WTC11 (cell line): ENCODE results near the gene RNF2. TPM values are rescaled to one million over a fixed set of nuclear protein-coding genes. Genes with fewer than 3 reads are reported as not detected.
"Not testable (repeated sequence)": the region's sequence is repeated elsewhere in the genome, so short reads cannot be mapped to it uniquely, and the experiment has no call there.

Source experiments
- ATAC-seq: fragments of 200-7000 bp; cut with Tn5 transposase; 2 replicates; pipeline ENCODE4 v1.10.0; 2021; ENCODE audit warnings: mild to moderate bottlenecking, moderate library complexity
- CTCF ChIA-PET: fragments of 300-600 bp; sonication (Branson Sonifier 250); formaldehyde crosslinking; loops from one replicate; lab custom pipeline; 2021; ENCODE audit warnings: antibody characterized with exemption; lab: Charles Lee
- POLR2A ChIA-PET: fragments of 350-600 bp; sonication (Branson Sonifier 250); formaldehyde crosslinking; loops from one replicate; lab custom pipeline; 2021; ENCODE audit warnings: antibody characterized with exemption; lab: Charles Lee
- DNase-seq: peaks from one replicate; pipeline ENCODE4 v3.0.0; 2021; ENCODE audit warnings: low spot score
- H3K27ac Mint-ChIP-seq: 2 replicates; pipeline ENCODE4 v1.8.0; 2021; ENCODE audit warnings: mixed read lengths
- H3K27me3 Mint-ChIP-seq: 2 replicates; pipeline ENCODE4 v1.8.0; 2021; ENCODE audit warnings: low read depth, mild to moderate bottlenecking, moderate library complexity, mixed read lengths
- H3K36me3 Mint-ChIP-seq: 2 replicates; pipeline ENCODE4 v1.8.0; 2021; ENCODE audit warnings: mixed read lengths
- H3K4me1 Mint-ChIP-seq: 2 replicates; pipeline ENCODE4 v1.8.0; 2022; ENCODE audit warnings: mixed read lengths
- H3K4me3 Mint-ChIP-seq: 2 replicates; pipeline ENCODE4 v1.8.0; 2021; ENCODE audit warnings: mild to moderate bottlenecking, moderate library complexity, mixed read lengths
- H3K9me3 Mint-ChIP-seq: 2 replicates; pipeline ENCODE4 v1.8.0; 2021; ENCODE audit warnings: mixed read lengths
- GRHL2 ChIP-seq: fragments of 250-450 bp; sonication (Bioruptor Pico); IDR thresholded peaks from 2 replicates; pipeline ENCODE4 v1.8.0; 2022; ENCODE audit warnings: mild to moderate bottlenecking, moderate library complexity; ENCODE audit not compliant: insufficient replicate concordance, severe bottlenecking
- JAZF1 ChIP-seq: fragments of 250-450 bp; sonication (Bioruptor Pico); IDR thresholded peaks from 2 replicates; pipeline ENCODE4 v1.9.0; 2021; ENCODE audit warnings: moderate library complexity, mild to moderate bottlenecking, inconsistent platforms
- JUN ChIP-seq: sonication (generic); formaldehyde crosslinking; IDR thresholded peaks from 2 replicates; pipeline ENCODE4 v1.8.0; 2023; ENCODE audit warnings: mild to moderate bottlenecking, missing genetic modification reagents
- MAX ChIP-seq: sonication (generic); formaldehyde crosslinking; IDR thresholded peaks from 2 replicates; pipeline ENCODE4 v1.8.0; 2022; ENCODE audit warnings: mild to moderate bottlenecking, missing genetic modification reagents
- MYBL2 ChIP-seq: sonication (generic); formaldehyde crosslinking; IDR thresholded peaks from 2 replicates; pipeline ENCODE4 v1.8.1; 2023; ENCODE audit warnings: mild to moderate bottlenecking, moderate library complexity, missing genetic modification reagents
- OVOL2 ChIP-seq: fragments of 250-450 bp; sonication (Bioruptor Pico); IDR thresholded peaks from 2 replicates; pipeline ENCODE4 v1.9.0; 2021; ENCODE audit warnings: mild to moderate bottlenecking, borderline replicate concordance
- SOX15 ChIP-seq: fragments of 250-450 bp; sonication (Bioruptor Pico); IDR thresholded peaks from 2 replicates; pipeline ENCODE4 v1.9.0; 2021; ENCODE audit warnings: mild to moderate bottlenecking
- TP53 ChIP-seq: sonication (generic); formaldehyde crosslinking; IDR thresholded peaks from 2 replicates; pipeline ENCODE4 v1.8.1; 2023; ENCODE audit warnings: mild to moderate bottlenecking, missing genetic modification reagents
- total RNA-seq: library from RNA; stranded (reverse); gene quantifications from 3 replicates; pipeline ENCODE4 v1.2.3, GENCODE V29; 2021
- TF ChIP-seq, protein P1 (sequence below): fragments of 250-450 bp; sonication (Bioruptor Pico); conservative IDR thresholded peaks from 2 replicates; pipeline ENCODE4 v1.9.0; 2021; ENCODE audit warnings: mild to moderate bottlenecking
- TF ChIP-seq, protein P2 (sequence below): fragments of 250-450 bp; sonication (Bioruptor Pico); IDR thresholded peaks from 2 replicates; pipeline ENCODE4 v1.9.0; 2021; ENCODE audit warnings: mild to moderate bottlenecking
- TF ChIP-seq, protein P3 (sequence below): sonication (generic); formaldehyde crosslinking; IDR thresholded peaks from 2 replicates; pipeline ENCODE4 v1.8.0; 2022; ENCODE audit warnings: missing genetic modification reagents

RNF2 gene
- total RNA-seq, 1 experiment from 2014 or later, result 37.3 TPM

DNA sequence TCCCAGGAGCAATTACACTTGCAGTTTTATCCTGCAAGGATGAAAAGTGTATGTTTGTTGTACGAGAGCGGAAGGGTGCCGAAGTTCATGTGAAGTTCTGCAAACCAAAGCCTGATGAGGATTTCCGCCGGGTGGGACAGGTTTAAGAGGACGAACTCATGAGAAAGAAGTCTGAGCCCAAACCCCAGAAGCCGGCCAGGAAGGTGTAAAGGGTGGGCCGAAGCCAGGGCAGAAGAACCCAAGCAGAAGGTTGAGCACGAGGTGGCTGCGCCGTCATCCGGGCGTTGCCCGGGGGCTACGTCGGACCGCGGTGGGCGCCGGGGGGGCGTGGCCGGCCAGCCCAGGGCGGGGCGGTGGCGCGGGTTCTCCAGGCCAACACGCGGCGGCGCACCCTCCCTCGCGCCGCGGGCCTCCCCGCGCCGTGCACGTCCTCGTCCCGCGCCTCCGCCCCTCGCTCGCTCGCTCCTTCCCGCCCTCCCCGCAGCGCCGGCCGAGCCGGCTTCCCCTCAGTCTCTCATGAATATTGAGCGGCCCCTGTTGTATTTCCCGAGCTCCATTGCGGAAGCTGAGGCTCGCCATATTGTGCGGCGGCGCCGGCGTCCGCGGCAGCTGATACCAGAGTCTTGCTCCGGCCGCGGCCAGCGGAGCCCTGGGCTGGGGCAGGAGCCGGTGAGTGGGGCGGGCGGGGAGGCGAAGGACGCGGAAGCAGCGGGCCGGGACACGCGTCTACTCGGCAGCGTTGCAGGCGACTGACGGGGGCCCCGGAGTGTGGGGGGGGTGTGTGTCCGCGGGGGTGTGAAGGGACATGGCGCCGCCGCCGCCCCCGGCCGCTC, at the start of gene RNF2 (continued):
- TF ChIP-seq, protein P1, sequence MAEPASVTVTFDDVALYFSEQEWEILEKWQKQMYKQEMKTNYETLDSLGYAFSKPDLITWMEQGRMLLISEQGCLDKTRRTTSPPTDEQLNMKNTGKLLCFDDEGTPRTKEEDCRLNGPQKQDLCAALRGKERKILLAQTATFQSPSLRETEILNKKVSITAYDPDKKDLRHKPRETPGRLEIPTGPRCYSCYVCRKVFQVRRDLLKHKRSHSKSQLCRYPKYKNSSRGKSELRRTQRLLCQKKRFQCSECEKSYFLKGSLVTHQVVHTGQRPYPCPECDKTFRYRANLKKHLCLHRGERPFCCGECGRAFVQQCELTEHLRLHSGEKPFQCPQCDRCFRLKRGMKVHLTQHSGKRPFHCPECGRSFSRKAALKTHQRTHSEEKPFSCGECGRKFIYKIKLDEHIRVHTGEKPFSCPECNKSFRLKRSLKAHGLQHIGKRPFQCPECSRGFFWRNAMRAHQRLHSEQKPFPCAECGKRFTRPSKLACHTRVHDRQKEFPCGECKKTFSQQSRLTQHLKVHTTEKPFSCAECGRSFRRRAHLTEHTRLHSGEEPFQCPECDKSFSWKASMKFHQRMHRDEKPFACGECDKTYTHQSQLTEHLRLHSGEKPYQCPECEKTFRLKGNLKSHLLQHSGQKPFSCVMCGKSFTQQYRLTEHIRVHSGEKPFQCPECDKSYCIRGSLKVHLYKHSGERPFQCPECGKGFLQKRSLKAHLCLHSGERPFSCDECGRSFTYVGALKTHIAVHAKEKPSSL (CRISPR knock-in tag), result no peak
- no peak for TF ChIP-seq GRHL2 (CRISPR knock-in tag)
- no peak for TF ChIP-seq JAZF1
- TF ChIP-seq OVOL2, result no peak
- TF ChIP-seq, protein P2, sequence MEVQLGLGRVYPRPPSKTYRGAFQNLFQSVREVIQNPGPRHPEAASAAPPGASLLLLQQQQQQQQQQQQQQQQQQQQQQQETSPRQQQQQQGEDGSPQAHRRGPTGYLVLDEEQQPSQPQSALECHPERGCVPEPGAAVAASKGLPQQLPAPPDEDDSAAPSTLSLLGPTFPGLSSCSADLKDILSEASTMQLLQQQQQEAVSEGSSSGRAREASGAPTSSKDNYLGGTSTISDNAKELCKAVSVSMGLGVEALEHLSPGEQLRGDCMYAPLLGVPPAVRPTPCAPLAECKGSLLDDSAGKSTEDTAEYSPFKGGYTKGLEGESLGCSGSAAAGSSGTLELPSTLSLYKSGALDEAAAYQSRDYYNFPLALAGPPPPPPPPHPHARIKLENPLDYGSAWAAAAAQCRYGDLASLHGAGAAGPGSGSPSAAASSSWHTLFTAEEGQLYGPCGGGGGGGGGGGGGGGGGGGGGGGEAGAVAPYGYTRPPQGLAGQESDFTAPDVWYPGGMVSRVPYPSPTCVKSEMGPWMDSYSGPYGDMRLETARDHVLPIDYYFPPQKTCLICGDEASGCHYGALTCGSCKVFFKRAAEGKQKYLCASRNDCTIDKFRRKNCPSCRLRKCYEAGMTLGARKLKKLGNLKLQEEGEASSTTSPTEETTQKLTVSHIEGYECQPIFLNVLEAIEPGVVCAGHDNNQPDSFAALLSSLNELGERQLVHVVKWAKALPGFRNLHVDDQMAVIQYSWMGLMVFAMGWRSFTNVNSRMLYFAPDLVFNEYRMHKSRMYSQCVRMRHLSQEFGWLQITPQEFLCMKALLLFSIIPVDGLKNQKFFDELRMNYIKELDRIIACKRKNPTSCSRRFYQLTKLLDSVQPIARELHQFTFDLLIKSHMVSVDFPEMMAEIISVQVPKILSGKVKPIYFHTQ, result no peak
- TF ChIP-seq TP53 (CRISPR knock-in tag), result peak; percentile 90; the same call in 1 of the 2 replicates
- TF ChIP-seq MAX (CRISPR knock-in tag), result peak; percentile 96
- TF ChIP-seq SOX15 (CRISPR knock-in tag), result no peak
- TF ChIP-seq, protein P3, sequence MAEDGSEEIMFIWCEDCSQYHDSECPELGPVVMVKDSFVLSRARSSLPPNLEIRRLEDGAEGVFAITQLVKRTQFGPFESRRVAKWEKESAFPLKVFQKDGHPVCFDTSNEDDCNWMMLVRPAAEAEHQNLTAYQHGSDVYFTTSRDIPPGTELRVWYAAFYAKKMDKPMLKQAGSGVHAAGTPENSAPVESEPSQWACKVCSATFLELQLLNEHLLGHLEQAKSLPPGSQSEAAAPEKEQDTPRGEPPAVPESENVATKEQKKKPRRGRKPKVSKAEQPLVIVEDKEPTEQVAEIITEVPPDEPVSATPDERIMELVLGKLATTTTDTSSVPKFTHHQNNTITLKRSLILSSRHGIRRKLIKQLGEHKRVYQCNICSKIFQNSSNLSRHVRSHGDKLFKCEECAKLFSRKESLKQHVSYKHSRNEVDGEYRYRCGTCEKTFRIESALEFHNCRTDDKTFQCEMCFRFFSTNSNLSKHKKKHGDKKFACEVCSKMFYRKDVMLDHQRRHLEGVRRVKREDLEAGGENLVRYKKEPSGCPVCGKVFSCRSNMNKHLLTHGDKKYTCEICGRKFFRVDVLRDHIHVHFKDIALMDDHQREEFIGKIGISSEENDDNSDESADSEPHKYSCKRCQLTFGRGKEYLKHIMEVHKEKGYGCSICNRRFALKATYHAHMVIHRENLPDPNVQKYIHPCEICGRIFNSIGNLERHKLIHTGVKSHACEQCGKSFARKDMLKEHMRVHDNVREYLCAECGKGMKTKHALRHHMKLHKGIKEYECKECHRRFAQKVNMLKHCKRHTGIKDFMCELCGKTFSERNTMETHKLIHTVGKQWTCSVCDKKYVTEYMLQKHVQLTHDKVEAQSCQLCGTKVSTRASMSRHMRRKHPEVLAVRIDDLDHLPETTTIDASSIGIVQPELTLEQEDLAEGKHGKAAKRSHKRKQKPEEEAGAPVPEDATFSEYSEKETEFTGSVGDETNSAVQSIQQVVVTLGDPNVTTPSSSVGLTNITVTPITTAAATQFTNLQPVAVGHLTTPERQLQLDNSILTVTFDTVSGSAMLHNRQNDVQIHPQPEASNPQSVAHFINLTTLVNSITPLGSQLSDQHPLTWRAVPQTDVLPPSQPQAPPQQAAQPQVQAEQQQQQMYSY (CRISPR knock-in tag), result 0 out of 2 replicates have a peak, but pooled peaks have one; percentile 9
- peak; percentile 86; the same call in 1 of the 2 replicates for TF ChIP-seq MYBL2 (CRISPR knock-in tag)
- TF ChIP-seq JUN, result peak; percentile 78; the same call in 1 of the 2 replicates

DNA sequence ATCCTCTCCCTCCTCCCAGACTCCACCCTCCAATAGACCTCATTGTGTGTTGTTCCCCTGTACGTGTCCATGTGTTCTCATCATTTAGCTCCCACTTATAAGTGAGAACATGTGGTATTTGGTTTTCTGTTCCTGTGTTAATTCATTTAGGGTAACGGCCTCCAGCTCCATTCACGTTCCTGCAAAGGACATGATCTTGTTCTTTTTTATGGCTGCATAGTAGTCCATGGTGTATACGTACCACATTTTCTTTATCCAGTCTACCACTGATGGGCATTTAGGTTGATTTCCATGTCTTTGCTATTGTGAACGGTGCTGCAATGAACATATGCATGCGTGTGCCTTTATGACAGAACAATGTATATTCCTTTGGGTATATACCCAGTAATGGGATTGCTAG, 45.4 kb upstream of the RNF2 start:
- H3K36me3 Mint-ChIP-seq, DNase-seq, ATAC-seq, POLR2A ChIA-PET, H3K27me3 Mint-ChIP-seq, H3K4me3 Mint-ChIP-seq, CTCF ChIA-PET, H3K27ac Mint-ChIP-seq: not testable (repeated sequence)
- Mint-ChIP-seq H3K4me1 (peaks cover 13% of the 10 kb centered on the region), H3K9me3 (peaks cover 18% of the 10 kb centered on the region)

- peak; percentile 38; the same call in 1 of the 2 replicates for ATAC-seq
- Mint-ChIP-seq H3K4me3 (peak overlapping the region; percentile 32), H3K9me3 (peaks cover 18% of the 10 kb centered on the region)
- DNase-seq, H3K27me3 Mint-ChIP-seq, POLR2A ChIA-PET, H3K4me1 Mint-ChIP-seq, H3K27ac Mint-ChIP-seq, CTCF ChIA-PET, H3K36me3 Mint-ChIP-seq: not testable (repeated sequence)
Observed at GRCh38 chr1:185001312-185001880, 44.0 kb upstream of the RNF2 start.
